ENCODE data around the gene WDR44.

The WDR44 gene

DNA sequence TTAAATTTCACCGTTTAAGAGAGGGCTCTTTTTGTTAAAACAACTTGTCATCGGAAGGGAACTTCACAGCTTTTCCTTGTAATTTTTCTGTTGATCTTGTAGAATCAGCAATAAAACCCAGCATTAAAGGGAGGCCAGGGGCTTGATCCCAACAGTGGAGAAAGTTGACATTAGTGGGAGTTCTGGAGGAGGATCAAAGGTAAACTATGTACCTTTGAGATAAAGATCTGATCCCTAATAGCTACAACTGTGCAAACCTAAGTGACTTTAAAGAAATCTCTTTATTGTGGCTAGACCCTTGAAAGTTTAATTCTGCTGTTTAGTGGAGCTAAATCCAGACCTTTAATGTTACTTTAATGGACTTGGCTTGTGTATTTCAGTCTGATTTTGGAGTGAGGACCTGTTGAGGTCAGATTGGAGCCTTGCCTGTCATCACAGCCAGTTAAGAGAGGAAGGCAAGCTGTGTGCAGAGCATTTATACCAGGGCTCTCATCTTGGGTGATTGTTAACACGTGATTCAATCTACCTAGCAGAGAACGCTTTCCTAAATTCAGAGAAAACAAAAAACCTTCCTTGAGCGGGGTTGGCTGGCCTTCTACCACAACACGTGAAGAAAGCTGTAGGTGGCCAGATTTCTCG is 151.4 kb downstream of the WDR44 start:
- H3K27ac ChIP-seq = no peak overlapping the region
- TF ChIP-seq ZFX (IDR thresholded peaks at IDR 0.05) = no peak
- TF ChIP-seq, protein P1, sequence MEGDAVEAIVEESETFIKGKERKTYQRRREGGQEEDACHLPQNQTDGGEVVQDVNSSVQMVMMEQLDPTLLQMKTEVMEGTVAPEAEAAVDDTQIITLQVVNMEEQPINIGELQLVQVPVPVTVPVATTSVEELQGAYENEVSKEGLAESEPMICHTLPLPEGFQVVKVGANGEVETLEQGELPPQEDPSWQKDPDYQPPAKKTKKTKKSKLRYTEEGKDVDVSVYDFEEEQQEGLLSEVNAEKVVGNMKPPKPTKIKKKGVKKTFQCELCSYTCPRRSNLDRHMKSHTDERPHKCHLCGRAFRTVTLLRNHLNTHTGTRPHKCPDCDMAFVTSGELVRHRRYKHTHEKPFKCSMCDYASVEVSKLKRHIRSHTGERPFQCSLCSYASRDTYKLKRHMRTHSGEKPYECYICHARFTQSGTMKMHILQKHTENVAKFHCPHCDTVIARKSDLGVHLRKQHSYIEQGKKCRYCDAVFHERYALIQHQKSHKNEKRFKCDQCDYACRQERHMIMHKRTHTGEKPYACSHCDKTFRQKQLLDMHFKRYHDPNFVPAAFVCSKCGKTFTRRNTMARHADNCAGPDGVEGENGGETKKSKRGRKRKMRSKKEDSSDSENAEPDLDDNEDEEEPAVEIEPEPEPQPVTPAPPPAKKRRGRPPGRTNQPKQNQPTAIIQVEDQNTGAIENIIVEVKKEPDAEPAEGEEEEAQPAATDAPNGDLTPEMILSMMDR (conservative IDR thresholded peaks at IDR 0.05) = no peak

DNA sequence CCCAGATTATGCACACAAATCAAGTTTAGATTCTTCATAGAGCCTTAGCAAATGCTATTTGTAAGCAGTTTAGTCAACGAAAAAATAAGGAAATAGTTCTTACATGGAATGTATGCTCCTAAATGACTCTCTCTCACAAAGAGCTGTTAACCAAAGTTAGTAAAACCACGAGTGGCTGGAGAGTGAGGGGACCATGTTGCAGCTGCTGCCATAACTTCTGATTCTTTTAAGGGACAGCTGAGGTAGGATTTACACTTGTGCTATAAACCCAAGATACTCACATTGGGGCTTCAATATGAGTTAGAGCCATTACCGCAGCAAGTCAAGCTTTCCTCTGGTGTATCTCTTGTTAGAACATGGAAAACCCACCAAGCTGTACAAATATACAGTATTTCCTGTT is 152.4 kb downstream of the WDR44 start:
- H3K27ac ChIP-seq = no peak overlapping the region
- TF ChIP-seq, protein P1 (conservative IDR thresholded peaks at IDR 0.05) = no peak
- TF ChIP-seq ZFX (IDR thresholded peaks at IDR 0.05) = no peak

DNA sequence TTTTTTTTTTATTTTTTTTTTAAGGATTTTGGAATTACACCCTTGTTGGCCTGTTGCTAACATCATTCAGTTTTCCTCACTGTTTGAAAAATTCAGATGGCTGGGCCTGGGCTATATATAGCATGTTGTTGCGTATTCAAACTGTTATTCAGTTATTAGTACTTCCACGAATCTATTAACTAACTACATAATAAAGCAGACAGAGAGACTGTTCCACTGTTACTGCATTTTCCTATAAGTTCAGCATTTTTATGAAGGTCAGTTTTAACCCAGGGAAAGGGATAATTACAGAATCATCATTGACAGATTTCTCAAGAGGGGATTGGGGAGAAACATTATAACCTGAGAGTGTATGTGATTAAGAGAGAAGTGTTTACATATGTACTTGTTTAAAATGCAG is 152.8 kb downstream of the WDR44 start:
- no peak overlapping the region for H3K27ac ChIP-seq
- TF ChIP-seq ZFX (IDR thresholded peaks at IDR 0.05) = no peak
- TF ChIP-seq, protein P1 (conservative IDR thresholded peaks at IDR 0.05) = no peak

DNA sequence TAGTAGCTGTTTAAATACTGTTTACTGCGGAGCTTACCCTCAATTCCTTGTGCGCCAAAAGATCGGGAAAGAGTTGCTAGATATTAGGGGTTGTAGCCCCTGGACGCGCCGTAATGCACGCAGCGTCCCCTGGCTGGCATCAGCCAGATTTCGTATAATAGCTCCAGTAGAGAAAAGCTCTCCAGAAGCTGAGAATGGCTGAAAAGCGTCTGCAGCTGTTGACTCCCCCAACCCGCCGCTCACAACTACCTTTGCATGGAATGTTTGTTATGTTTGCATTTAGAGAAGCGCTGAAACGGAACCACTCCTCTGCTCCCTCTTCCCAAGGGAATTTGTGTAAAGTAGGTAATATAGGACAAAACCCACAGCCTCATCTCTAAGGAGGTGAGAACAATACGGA is 153.4 kb downstream of the WDR44 start:
- no peak overlapping the region for H3K27ac ChIP-seq
- TF ChIP-seq ZFX (IDR thresholded peaks at IDR 0.05) = no peak
- TF ChIP-seq, protein P1 (conservative IDR thresholded peaks at IDR 0.05) = no peak

Data from C4-2B (cell line).